ENCODE measurements around the gene TSPAN9. TPM values are rescaled to one million over a fixed set of nuclear protein-coding genes. Genes with fewer than 3 reads are reported as not detected.

Gene TSPAN9
- total and polyA plus RNA-seq, 10 of the 15 experiments (the other 5 are each of a cell fraction or from before 2014, with no cell fraction given) = 0.03 to 1.0 (median 0.12) TPM; not detected in 5

GRCh38 chr12:3184485-3184884, 107.3 kb downstream of the TSPAN9 start (continued):
- no peak for TF ChIP-seq CUX1 (IDR thresholded peaks at IDR 0.05; ENCODE audit: insufficient replicate concordance, low read depth, low read length)
- no peak for TF ChIP-seq PBX3 (IDR thresholded peaks at IDR 0.05; ENCODE audit: insufficient replicate concordance, low read depth, low read length)
- no peak for TF ChIP-seq GABPA (IDR thresholded peaks at IDR 0.05; ENCODE audit: low read depth)

- H3K4me3 ChIP-seq = no peak overlapping the region
- H3K36me3 ChIP-seq (ENCODE audit: control insufficient read depth in 2 of 2, insufficient read depth in 2 of 2, low read length in 1 of 2) = no peaks in the 10 kb centered on the region
- H2AFZ ChIP-seq (ENCODE audit: control insufficient read depth, low read depth, low read length) = no peak overlapping the region
- DNase-seq (ENCODE audit: low read depth, low spot score) (no peak), ATAC-seq (no peak), FAIRE-seq (no peak)
- no peaks in the 10 kb centered on the region for H3K79me2 ChIP-seq (ENCODE audit: control insufficient read depth, insufficient read depth, low read length)
- H4K20me1 ChIP-seq (ENCODE audit: control insufficient read depth, insufficient read depth) = no peaks in the 10 kb centered on the region
- H3K27ac ChIP-seq (ENCODE audit: control insufficient read depth, insufficient read depth) = no peak overlapping the region
- intact Hi-C loops (cut with micrococcal nuclease; ENCODE audit: unreplicated experiment) = no loop called here
- no peaks in the 10 kb centered on the region for H3K9me3 ChIP-seq (replicated peaks; ENCODE audit: control insufficient read depth, insufficient read depth, low read length)
- 44% methylated on average over 11 of the region's 11 CpGs for WGBS (ENCODE audit: insufficient coverage, insufficient replicate concordance, low lambda C conversion rate, missing lambda C conversion rate)
- H3K4me2 ChIP-seq (ENCODE audit: control insufficient read depth, insufficient read depth) = no peak overlapping the region
- in situ Hi-C loops (cut with MboI) = no loop called here
- H3K4me1 ChIP-seq (ENCODE audit: control insufficient read depth, insufficient read depth, low read length) = peaks cover 5% of the 10 kb centered on the region
- BruUV-seq (replicated peaks) = no TSS peak
- TF ChIP-seq ZNF622 (IDR thresholded peaks at IDR 0.05) (no peak), SP1 (IDR thresholded peaks at IDR 0.05; ENCODE audit: low read depth, low read length) (no peak), KAT2A (conservative IDR thresholded peaks at IDR 0.05; ENCODE audit: control insufficient read depth, low read depth, low read length) (no peak), BCLAF1 (IDR thresholded peaks at IDR 0.05) (no peak), ZNF207 (IDR thresholded peaks at IDR 0.05; ENCODE audit: borderline replicate concordance) (no peak), POLR2AphosphoS5 (IDR thresholded peaks at IDR 0.05; ENCODE audit: low read length) (no peak), IKZF2 (IDR thresholded peaks at IDR 0.05) (no peak), CBX3 (IDR thresholded peaks at IDR 0.05; ENCODE audit: borderline replicate concordance, low read depth) (no peak), MYC (IDR thresholded peaks at IDR 0.05; ENCODE audit: insufficient read depth, insufficient read length, insufficient replicate concordance, low read length, severe bottlenecking) (no peak), SRF (IDR thresholded peaks at IDR 0.05; ENCODE audit: low read depth in 2 of 2, low read length in 2 of 2) (no peak)
- ChIA-PET SMC1A (ENCODE audit: uncharacterized antibody, unreplicated experiment) (interaction anchor here (0.9 kb wide), 1 partner anchor 112 kb away, joined by 3 read pairs; no protein-coding TSS in a partner anchor), RAD21 (ENCODE audit: unreplicated experiment) (interaction anchor here (0.8 kb wide), 1 partner anchor 61 kb away, joined by 3 read pairs; no protein-coding TSS in a partner anchor), CTCF (interaction anchor here (0.7 to 2.5 kb wide), 2 partner anchors 90 to 112 kb away, joined by 4 to 9 read pairs; no protein-coding TSS in a partner anchor), POLR2A (interaction anchor here (0.8 kb wide), 1 partner anchor 11 kb away, joined by 3 read pairs; no protein-coding TSS in a partner anchor)
- H3K27me3 ChIP-seq (replicated peaks in 1 of 2; ENCODE audit: control insufficient read depth in 2 of 2, insufficient read depth in 2 of 2, low read length in 1 of 2) = no peaks in the 10 kb centered on the region; a peak in 2 of 4 replicates
- H3K9ac ChIP-seq (ENCODE audit: control insufficient read depth, insufficient read depth, low read length) = no peak overlapping the region
Measured at GRCh38 chr12:3185260-3185870, 108.2 kb downstream of the TSPAN9 start.
